HG03064 (cell line): Measurements from ENCODE around the gene IGSF21.

Experiments used
- ATAC-seq: cut with Tn5 transposase; IDR thresholded peaks from one replicate; pipeline ENCODE4 v1.9.1; 2021; ENCODE audit warnings: low read depth; ENCODE audit not compliant: unreplicated experiment

The IGSF21 gene

GRCh38 chr1:18118078-18118477 is 10.5 kb downstream of the IGSF21 start:
- ATAC-seq, result no peak

GRCh38 chr1:18118491-18118890 is 10.9 kb downstream of the IGSF21 start:
- ATAC-seq, result no peak

DNA sequence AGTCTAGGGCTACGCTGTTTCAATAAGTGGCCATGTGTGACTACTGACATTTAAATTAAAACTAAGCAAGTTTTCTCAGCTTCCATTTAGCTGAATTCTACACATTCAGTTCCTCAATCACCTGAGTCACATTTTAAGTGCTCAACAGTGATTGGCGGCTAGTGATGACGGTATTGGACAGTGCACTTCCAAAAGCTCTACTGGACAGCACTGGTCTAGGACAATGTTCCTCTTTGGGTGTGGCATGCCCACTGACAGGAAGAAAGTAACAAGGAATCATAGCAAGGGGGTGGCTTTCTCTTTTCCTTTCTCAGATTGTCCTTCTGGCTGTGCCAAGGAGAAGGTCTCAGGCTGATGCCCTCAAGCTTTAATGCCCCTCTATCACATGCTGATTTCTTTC is 11.7 kb downstream of the IGSF21 start:
- ATAC-seq, result no peak

- no peak for ATAC-seq
Observed at GRCh38 chr1:18119771-18120377, 12.3 kb downstream of the IGSF21 start.

DNA sequence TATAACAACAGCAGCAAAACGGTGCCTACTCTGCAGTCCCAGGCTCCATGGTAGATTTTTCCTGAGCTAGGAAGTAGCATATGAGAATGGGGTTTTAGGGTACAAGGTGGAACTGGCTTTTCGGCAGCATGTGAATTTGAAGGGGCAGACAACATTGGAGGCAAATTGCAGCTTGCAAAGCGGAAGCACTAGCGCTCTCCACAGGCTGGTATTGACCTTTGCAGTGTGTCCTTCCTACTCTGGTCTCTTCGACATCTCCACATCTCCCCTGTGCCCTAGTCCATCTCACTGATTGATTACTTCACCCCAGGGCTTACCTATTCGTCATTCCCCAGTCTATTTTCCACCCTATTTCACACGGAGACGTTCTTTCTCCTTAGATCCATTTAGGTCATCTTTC is 13.0 kb downstream of the IGSF21 start:
- no peak for ATAC-seq

- no peak for ATAC-seq
Observed at GRCh38 chr1:18121072-18121820, 13.6 kb downstream of the IGSF21 start.

GRCh38 chr1:18123467-18123992 is 15.9 kb downstream of the IGSF21 start:
- no peak for ATAC-seq

DNA sequence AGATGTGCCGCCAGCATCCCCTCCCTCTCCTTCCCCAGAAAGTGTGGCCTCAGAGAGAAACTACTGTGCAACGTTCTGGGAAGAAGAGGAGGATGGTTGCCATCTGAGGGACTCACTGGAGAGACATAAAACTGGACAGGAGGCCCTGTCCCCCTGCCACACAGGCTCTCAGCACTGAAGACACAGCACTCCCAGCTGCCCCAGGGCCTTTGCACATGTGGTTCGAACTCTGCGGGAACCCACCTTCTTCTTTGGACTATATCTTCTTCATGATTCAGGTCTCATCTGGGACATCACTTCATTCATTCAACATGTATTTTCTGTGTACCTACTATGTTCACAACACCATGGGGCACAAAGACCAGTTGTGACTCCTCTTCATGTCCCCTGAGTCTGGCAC is 17.4 kb downstream of the IGSF21 start:
- no peak for ATAC-seq

DNA sequence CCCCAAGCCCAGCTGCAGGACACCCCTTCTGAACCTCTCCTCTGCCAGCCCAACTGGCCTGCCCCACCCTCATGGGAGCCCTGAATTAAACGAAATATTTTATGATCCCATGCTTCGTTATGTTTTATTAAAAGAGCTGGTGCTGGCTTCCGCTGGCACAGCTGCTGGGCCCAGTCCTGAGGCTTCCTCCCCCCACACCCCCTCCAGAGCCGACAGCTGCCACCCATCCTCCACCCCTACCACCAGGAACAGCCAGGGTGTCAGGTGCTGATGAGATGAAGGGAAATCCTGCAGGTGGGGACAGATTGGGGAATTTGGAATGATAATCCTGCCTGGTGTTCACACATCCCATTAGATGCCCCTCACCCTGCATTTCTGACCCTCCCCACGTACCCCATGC is 19.0 kb downstream of the IGSF21 start:
- no peak for ATAC-seq

DNA sequence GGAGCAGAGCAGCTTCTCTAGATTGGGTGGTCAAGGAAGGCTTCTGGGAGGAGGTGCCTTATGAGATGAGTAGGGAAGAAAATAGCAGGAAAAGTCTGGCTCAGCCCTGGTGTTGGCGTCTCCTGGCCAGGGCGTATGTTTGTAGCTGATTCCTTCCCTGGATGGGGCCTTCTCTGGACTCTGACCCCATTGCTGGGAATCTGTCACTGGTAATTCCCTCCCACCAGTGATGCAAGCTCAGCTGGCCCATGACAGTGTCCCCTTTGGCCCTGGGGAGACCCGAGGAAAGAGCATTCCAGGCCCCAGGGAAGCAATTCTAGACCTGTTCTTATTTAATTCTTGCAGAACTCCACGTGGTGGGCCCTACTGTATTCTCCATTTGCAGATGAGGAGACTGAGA is 20.7 kb downstream of the IGSF21 start:
- ATAC-seq, result no peak

DNA sequence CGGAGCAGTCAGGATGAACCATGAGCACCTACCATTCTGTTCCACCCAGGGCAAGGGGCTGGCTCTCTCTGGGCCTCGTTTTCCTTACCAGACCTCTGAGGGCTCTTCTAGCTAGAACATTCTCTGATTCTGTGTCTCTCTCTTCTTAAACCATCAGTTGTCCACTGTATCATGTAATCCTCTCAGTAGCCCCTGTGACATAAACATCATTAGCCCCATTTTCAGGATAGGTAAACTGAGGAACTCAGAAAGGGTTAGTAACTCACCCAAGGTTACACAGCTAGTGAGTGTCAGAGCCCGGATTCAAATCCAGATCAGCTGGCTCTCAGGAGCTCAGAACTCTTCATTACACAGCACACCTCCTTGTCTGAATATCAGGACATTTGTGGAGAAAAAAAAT is 22.8 kb downstream of the IGSF21 start:
- no peak for ATAC-seq

- no peak for ATAC-seq
Observed at GRCh38 chr1:18132022-18132710, 24.6 kb downstream of the IGSF21 start.

DNA sequence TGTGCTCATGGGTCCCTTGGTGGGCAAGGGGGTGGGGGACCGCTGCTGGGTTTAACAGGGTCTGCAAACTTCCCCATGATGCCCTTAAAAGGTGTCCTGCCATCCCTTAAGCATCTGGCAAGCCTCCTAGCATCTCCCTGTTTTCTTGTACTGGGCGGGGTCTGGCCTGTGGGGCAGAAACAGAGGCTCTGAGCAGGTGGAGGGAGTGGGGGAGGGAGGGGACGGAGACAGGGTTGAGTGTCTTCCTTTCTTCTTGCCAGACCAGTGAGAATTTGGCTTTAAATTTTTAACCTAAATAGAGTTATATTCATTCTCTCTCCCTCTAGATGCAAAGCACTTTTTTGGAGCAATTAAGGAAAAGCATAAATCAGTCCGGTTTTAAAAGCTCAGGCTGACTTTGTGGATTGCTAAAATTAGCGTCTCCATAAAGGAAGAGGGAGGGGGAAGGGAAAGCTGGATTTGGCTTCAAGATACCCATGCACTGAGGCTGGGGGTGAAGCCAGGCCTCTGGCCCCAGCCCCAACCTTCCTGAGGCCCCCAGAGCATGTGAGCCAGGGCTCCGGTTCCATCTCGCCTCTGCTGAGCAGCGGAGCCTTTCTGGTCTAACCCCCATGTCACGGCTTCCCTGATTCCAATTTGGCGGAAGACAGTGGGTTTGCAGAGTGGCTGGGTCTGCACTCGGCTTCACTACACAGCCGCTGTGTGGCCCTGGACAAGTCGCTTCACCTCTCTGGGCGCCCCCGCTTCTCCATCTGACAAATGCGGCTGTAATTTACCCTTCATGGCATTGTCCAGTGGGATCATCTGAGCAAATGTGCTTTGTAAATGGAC is 25.3 kb downstream of the IGSF21 start:
- no peak for ATAC-seq

GRCh38 chr1:18134324-18135046 is 26.9 kb downstream of the IGSF21 start:
- ATAC-seq, result no peak

DNA sequence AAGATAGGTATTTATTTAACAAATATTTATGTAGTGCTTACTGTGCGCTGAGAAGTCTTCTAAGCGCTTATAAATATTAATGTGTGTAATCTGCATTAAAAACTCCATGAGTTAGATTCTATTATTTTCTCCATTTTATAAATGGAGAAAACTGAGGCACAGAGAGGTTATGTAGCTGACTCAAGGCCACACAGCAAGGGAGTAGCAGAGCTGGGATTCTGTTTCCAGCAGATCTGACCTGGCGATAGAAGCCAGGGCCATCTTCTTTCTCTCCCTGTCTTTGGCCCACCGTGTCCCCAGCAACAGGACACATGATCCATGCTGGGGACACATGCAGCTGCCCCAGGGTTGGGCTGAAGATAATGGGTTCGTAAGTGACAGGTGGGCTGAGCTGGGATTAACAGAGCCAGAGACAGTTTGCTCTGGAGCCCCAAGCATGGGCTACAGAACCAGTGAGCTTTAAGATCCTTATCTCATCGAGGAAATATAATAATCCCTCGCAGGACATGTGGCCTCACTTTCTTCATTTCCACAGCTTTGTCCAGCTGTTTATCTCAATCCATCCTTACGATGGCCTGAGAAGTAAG is 30.3 kb downstream of the IGSF21 start:
- ATAC-seq, result no peak

GRCh38 chr1:18139198-18139981 is 31.8 kb downstream of the IGSF21 start:
- ATAC-seq, result no peak

DNA sequence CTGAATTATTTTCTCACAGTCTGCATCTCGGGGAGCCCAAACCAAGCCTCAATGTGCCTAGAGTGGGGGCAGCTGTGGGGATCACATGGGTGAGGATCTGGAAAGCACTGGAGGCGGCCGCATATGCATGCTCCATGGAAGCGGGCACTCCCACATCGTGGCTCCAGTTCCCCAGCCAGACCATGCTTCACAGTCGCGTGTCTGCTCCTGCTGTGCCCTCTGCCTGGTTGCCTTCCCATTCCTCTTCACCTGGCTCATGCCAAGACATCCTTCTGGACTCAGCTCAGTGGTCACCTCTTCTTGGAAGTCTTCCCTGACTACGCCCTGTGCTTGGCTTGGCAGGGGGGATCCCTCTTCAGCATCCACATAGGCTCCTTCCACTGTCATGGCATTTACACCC is 32.8 kb downstream of the IGSF21 start:
- no peak for ATAC-seq

GRCh38 chr1:18141661-18142060 is 34.1 kb downstream of the IGSF21 start:
- no peak for ATAC-seq

DNA sequence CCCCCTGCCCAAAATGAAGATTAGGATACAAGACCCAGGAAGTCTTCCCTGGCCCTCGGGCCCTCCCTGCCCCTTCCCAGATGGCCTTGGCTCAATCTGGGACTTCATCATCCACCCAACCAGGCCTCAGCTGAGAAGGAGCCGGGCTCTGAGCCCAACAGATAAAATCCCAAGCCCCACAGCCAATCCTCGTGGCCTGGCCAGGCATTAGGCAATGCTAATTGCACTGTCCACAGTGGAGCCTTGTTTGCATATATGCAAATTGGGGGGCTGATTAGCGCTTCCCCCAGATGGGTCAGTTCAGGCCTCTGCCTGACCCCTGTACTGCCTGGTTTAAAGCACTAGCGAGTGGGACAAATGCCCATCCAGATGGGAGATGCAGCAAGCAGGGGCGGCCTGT is 34.9 kb downstream of the IGSF21 start:
- no peak for ATAC-seq
